GM21825 (cell line): ENCODE measurements around the gene SSR1.
"Not testable (repeated sequence)": the region's sequence is repeated elsewhere in the genome, so short reads cannot be mapped to it uniquely, and the experiment has no call there.

Experiments
- ATAC-seq: cut with Tn5 transposase; IDR thresholded peaks from one replicate; pipeline ENCODE4 v1.9.1; 2021; ENCODE audit warnings: mild to moderate bottlenecking, moderate library complexity; ENCODE audit not compliant: unreplicated experiment

Gene SSR1

DNA sequence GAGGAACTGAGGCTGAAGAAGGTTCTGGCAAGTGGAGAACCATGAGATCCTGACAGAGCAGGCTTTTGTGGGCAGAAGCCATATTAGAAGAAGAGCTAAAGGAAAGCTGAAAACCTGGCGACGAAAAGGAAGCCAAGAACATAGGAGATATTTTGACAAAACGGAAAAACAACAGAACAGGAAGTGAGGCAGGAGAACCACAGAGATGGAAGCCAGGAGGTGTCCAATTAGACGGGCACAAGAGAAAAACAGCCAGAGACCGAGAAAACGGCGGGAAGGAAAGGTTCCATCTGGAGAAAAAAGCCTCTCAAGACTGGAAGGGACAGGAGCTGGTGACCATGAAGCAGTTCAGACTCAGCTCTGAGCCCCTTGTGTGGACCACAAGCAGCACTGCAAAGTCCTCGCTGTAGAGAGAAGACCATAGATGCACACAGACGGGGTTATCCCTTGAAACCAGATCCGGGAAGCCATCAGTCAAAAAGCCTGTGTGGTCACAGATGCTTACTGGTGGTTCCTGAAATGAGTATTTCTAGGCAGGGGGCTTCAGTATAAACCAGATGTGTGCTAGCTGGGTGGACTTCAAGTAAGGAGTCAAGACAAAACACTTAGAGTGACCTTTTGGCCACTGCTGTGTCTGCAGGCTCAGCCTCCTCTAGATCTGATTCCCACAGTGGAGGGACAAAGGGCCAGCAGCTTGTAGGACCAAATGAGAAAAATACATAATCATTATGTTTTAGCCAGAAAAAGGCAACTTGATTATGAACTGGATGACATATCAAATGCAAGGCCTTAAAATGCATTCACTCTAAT is 30.7 kb downstream of the SSR1 start:
- ATAC-seq, result no peak

DNA sequence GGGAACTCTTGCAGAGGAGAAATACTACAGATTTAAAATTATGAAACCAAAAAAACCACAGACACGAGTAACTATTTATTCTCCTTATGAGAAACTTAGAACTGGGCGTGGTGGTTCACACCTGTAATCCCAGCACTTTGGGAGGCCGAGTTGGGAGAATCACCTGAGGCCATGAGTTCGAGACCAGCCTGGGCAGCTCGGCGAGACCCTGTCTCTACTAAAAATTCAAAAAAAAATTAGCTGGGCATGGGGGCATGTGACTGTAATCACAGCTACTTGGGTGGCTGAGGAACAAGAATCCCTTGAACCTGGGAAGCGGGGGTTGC is 36.8 kb downstream of the SSR1 start:
- ATAC-seq, result no peak

DNA sequence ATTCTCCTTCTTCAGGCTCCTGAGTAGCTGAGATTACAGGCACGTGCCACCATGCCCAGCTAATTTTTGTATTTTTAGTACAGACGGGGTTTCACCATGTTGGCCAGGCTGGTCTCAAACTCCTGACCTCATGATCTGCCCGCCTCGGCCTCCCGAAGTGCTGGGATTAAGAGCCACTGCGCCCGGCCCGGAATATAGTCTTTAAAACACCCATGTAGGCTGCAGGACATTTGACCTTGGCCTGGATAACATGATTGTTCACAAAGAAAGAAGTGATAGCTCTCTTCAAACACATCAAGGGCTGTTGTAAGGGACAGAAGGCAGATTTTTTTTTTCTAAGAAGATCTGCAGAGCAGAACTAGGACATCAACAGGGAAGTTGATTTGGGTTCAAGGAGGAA is 38.5 kb downstream of the SSR1 start:
- ATAC-seq, result not testable (repeated sequence)

DNA sequence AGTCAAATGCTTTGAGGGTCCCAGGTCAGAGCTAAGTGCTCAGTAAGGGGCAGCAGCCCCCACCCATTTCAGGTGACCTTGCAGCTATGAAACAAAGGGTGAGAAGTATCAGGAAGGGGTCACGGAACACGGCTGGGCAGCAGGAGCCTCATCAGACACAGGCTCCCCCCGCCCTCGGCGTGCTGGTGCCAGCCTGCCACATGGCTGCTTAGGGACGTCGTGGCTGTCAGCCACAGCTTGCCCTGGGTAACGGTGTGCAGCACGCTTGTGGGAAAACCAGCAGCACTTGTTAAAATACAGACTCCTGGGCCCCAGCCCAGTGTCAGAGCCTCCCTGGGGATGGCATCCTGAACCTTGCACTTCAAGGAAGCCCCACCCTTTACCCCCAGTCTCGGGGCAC is 39.3 kb downstream of the SSR1 start:
- no peak for ATAC-seq

DNA sequence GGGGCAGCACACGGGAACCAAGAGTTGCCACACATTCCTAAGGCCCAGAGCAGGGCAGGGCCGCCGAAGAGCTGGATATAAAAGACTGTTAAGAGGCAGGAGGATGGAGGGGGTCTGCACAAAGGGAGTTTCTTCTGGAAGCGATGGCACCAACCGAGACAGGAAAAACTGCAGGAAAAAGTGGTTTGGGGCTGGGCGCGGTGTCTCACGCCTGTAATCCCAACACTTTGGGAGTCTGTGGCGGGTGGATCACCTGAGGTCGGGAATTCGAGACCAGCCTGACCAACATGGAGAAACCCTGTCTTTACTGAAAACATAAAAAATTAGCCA is 41.8 kb downstream of the SSR1 start:
- ATAC-seq, result no peak

DNA sequence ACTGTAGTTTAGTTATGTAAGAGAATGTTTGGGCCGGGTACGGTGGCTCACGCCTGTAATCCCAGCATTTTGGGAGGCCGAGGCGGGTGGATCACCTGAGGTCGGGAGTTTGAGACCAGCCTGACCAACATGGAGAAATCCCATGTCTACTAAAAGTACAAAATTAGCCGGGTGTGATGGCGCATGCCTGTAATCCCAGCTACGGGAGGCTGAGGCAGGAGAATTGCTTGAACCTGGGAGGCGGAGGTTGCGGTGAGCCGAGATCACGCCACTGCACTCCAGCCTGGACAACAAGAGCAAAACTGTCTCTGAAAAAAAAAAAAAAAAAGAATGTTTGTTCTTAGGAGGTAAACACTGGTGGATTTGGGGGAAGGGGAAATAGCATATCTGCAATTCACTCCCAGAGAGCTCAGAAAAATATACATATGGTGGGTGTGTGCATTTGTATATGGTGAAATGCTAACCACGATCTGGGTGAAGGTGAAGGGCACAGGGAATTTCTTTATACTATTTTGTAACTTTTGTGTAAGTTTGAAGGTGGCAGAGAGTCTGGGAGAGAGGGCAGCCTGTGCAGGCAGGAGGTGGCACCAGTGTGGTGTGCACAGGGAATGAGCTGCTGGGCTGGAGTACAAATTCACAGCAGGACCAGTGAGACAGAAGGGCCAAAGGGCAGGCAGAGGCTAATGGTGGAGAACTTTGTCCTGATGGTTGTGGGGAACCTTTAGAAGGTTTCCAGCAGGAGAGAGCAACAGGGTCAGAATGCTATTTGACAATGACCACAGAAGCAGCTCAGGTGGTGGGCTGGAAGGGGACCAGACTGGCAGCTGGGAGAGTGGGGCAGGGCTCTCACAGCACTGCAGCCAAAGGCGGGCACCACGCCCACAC is 42.4 kb downstream of the SSR1 start:
- no peak for ATAC-seq

DNA sequence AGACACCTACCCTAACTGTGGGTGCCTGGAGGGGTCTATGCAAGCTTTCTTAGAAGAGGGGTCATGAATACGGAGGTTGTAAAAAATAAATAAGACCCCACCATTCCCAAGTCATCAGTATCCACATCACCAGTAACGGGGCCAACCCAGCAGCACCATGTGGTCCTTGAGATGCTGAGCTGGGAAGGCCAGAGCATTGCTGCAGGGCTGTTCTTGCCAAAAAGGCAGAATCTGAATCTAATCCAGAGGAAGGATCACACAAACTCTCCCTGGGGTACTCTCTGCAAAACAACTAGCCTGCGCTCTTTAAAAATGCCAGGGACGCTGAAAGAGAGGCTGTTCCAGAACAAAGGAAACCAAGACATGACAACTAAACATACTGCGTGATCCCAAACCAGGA is 43.2 kb downstream of the SSR1 start:
- ATAC-seq, result no peak

DNA sequence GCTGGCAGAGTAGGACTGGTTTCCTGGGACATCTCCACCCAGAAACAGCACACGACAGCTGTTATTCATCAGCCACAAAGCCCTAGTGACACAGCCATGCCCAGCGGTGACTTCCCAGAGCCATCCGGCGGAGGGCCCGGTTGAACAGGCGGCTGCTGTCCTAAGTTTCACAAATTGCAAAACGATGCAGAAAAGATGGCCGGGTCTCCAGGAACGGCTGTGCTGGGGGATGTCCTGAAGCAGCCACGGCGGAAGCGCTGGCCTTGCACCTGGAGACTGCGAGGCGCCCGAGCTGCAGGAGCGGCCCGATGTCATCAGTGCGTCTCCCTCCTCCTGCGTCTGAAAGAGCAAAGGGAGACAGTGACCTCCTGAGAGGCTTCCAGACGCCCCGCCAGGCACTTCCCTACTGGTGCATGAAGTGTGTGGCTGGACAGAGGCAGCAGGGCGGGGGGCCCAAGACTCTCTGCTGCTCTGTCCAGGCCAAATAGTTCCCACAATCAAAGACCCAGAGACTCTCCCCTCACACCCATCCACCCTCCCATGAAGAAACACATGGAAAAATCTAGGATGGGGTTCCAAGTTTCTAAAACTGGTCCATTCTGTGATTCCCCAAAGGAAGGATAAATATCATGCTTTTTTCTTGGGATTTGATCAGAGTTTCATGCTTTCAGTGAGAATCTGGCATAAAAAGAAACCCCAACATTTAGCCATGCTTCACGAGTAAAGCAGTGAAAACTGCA is 44.0 kb downstream of the SSR1 start:
- no peak for ATAC-seq

DNA sequence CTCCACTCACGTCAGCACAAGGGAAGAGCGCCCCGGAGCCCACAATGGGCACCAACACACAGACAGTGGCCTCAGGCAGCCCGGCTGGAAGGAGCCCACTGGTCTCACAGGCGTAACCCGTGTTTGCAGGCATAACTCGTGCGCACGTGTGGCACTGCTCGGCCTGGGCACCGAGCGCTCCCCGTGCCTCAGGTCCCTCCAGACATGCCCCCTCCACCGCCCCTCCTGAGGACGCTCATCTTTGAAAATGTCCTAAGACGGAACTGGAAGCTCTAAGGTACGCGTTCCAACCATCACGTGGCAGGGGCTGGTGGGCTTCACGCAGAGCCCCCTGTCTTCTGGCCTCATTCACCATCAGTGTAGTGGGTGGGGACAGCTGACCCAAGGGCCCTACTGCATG is 44.6 kb downstream of the SSR1 start:
- ATAC-seq, result no peak

DNA sequence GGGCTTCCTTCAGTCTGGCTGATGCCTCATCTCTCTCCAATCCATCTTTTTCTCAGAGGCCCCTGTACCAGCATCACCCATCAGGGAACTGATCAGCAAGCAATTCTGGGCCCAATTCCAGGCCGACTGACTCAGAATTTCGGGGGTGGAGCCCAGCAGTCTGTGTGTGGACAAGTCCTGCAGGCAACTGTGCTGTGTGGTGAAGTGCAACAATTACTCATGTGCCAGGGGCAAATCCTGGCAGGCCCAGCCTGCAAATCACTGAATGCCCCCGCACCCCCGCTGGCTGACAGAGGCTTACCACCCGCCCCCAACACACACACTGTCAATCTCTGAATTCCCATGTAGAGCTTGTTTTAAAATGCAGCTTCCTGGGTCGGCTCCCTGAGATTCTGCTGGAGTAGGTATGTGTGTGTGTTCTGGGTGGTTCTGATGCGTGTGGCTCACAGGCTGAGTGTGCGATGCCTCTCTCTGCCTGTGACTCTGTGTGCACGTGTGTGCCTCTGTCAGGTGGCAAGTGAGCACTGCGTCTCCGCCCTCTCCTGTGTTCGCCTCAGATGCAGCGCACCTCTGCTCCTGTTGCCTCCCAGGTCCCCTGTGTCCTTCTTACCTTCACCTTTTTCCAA is 45.4 kb downstream of the SSR1 start:
- ATAC-seq, result no peak

DNA sequence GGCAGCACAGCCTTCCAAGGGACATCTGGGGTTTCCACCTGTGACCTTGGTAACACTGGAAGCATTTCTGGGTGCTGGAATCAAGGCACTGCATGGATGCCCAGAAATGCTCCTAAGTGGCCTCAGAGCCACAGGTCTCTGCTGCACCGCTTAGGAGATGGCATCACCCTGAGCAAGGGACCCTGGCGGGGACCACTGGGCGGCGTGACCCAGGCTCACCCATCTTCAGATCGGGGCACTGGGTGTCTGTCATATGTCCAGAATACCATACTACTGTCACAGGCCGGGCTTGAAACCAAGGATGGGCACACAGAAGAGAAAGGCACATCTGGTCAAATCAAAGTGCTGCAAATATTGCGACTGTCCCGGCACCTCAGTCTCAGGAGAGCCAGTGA is 45.9 kb downstream of the SSR1 start:
- no peak for ATAC-seq

DNA sequence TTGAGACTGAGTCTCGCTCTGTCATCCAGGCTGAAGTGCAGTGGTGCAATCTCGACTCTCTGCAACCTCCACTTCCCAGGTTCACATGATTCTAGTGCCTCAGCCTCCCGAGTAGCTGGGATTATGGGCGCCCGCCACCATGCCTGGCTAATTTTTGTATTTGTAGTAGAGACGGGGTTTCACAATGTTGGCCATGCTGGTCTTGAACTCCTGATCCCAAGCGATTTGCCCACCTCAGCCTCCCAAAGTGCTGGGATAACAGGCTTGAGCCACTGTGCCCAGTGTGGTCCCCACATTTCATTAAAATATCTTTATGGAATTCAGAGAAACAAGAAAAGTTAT is 47.6 kb downstream of the SSR1 start:
- not testable (repeated sequence) for ATAC-seq

DNA sequence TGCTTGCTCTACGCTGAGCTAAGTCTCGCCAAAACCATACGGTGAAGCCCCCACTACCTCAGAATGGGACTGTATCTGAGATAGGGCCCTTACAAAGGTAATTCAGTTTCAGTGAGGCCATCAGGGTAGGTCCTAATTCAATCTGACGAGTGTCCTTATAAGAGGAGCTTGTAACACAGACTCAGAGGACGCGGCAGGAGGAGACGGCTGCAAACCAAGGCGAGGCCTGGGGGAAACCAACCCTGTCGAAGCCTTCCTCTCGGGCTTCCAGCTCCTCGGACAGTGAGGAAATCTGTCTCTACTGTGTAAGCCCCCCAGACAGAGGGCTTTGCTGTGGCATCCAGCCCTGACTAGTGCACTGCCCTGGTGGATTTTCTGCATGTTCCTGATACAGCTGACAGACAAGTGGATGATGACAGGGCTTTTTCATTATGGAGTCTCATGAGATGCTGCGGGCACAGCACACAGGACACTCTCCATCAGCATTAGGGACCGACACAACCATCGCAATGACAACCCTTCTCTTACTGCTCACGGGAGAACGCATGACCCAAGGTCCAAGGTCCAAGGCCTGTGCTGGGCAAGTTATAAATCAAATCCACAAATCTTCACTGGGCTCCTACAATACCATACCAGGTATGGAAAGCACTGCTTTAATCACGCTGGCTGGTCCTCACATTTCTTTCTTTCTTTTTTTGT is 48.2 kb downstream of the SSR1 start:
- ATAC-seq, result no peak

DNA sequence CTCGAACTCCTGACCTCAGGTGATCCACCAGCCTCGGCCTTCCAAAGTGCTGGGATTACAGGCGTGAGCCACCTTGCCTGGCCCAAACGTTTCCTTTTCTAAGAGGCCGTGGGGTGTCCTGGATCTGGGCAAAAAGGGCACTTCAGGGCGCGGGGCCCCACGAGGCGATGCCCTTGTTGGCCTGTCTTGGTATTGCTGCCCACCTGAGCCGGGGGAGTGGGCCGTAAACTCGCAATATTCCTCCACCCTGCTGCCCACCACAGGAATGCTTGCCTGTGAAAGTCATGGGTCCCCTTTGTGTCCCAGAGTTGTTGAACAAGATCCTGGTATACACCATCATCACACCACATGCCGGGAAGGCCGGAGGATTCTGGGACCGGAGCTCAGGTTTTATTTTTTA is 49.0 kb downstream of the SSR1 start:
- no peak for ATAC-seq

DNA sequence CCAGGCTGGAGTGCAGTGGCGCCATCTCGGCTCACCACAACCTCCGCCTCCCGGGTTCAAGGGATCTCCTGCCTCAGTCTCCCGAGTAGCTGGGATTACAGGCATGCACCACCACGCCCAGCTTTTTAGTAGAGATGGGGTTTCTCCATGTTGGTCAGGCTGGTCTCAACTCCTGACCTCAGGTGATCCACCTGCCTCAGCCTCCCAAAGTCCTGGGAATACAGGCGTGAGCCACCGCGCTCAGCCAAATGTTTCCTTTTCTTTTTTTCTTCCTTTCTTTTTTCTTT is 49.5 kb downstream of the SSR1 start:
- ATAC-seq, result not testable (repeated sequence)

DNA sequence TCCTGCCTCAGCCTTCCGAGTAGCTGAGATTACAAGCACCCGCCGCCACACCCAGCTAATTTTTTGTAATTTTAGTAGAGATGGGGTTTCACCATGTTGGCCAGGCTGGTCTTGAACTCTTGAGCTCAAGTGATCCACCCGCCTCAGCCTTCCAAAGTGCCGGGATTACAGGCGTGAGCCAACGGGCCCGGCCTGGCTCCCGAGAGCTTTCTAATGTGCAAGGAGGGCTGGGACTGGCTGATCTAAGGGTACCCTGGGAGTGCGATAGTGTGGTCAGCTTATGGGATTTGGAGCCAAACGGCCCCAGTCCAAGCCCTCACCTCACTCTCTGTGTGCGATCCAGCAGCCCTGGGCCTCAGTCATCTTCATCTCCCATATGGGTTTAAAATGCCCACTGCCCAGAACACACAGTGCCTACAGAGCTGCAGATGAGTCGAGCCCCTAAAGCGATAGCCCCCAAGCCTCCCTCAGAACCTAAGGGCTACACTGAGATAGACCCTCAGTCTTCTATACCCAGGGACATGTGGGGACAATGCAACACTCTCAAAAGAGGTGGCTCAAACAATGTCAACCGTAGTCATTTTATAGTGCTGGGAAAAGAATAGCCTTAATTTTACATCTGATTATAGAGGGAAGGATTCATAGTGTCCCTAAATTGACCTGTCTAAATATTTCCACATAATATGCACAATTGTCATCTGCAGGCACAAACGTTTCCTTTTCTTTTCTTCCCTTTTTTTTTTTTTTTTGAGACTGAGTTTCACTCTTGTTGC is 50.1 kb downstream of the SSR1 start:
- ATAC-seq, result no peak

DNA sequence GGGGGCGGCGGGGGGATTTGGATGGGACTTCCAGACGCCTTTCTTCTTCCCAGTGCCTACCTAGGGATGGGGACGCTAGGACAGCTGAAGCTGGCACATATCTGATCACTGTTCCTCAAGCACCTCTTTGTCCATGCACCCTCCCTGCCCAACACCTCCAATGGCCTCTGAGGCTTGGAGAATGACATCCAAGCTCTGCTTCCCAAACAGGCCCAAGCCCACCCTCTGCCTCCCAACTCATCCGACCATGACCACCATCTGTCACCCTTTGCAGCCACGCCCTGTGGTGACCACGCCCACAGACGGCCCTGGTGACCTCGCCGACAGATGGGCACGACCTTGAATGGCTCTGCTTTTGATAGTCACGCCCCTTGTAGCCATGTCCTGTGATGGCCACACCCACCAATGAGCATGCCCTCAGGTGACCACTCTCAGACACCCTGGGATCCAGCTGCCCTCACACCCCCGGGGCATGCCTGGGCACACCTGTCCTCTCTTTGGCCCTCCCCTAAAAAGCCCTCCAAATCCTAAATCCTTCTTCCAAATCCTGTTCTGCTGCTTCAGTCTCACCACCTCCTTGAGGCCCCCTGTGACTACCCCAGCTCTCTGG is 51.0 kb downstream of the SSR1 start:
- no peak for ATAC-seq

DNA sequence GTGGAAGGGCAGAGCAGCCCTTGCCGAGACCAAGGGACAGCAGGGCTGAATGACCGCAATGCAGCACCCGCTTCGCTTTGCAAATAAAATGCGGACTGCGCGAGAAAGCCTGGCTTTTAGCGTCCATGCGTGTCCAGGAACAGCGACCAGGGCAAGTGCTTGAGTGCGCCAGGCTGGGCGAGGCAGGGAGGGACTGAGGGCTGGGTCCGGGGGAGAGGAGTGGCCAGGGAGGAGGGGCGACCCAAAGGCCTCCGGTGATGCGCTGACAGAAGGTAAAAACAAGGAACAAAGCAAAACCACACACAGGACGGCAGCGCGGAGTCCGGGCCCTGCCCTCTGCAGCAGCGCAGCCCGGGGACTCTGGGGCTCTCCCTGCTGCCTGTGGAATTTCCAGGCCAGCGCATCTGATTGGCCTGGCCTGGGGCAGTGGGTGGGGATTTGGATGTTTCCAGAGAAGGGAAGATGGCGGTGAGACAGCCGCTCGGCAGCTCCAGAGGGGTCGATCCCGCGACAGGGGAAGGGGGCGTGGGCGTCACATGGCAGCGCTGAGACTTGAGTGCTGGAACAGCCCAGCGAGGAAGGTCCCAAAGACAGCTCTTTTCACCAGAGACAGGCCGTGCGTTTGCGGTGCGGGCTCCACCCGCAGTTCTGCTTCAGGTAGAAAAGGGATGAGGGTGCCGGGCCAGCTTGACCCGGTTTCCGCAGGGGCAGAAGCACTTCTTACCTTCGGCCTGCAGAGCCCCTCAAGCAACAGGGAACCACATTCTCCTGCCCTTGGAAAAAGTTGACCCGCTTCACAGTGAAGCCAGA is 51.8 kb downstream of the SSR1 start:
- ATAC-seq, result peak; percentile 75
